NCI-H2196 treated with DMSO at 0.1 percent for 48 hours (cell line): ENCODE measurements around the gene EVPL.
"Not testable (repeated sequence)": the region's sequence is repeated elsewhere in the genome, so short reads cannot be mapped to it uniquely, and the experiment has no call there.

Experiments
- DNase-seq: peaks from one replicate; lab custom pipeline; 2025; ENCODE audit not compliant: unreplicated experiment; lab: John Stamatoyannopoulos, UW

The EVPL gene

DNA sequence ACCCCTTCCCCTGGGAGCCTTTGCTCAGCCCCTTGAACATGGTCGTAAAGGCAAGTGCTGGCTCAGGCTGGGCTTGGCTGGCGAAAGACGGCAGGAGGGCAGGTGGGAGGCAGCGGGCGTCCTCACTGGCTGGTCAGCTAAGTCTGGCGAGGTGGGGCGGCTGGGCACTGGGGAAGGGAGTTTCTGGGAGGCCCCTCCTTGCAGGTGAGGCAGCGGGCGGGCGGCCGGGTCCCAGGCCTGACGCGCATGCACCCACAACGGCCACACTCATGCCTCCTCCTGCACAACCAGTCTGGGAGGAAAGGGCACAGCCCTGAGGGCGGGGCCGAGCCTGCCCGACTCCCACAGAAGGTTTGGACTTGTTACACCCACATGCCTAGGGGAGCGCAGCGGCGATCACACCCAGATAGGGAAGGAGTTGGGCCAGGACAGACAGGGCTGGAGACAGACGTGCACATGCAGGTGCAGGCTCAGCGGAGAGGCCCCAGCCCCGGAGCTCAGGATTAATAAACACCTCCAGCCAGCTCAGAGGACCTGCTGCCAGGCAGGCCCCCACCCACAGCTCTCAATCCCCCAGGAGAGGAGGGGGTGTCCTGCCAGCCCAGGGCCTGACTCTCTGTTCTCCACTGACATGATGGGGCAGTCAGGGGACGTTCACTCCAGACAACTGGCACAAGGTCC, at the start of gene EVPL:
TSS of gene EVPL (minus strand) at position 148 of the 681 bp plus-strand sequence. CDS start at position 40, 108 bp downstream.
- DNase-seq = no peak

DNA sequence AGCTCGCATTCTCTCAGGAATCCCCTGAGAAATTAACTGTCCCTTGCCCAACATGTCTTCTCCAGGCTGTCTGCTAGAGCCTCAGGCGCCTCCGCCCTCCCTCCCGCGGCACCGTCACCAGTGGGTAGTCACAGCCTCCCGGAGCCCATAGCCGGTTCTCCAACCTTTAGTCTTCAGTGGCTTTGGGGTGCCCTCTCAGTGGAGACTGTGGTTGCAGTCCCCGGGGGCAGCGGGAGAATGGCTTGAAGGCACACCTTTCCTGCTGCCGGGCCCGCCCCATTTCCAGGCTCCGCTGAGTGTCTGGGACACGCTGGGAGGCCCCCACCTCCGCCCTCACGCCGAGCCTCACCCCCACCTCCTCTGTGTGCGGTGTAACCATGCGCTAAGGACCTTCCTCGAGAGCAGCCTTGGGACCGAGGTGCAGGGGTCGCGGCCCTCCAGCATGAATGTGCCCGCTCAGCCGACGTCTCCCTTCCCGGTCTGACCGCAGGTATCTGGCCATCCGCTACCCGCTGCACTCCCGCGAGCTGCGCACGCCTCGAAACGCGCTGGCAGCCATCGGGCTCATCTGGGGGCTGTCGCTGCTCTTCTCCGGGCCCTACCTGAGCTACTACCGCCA, 49.1 kb upstream of the EVPL start:
- no peak for DNase-seq

DNA sequence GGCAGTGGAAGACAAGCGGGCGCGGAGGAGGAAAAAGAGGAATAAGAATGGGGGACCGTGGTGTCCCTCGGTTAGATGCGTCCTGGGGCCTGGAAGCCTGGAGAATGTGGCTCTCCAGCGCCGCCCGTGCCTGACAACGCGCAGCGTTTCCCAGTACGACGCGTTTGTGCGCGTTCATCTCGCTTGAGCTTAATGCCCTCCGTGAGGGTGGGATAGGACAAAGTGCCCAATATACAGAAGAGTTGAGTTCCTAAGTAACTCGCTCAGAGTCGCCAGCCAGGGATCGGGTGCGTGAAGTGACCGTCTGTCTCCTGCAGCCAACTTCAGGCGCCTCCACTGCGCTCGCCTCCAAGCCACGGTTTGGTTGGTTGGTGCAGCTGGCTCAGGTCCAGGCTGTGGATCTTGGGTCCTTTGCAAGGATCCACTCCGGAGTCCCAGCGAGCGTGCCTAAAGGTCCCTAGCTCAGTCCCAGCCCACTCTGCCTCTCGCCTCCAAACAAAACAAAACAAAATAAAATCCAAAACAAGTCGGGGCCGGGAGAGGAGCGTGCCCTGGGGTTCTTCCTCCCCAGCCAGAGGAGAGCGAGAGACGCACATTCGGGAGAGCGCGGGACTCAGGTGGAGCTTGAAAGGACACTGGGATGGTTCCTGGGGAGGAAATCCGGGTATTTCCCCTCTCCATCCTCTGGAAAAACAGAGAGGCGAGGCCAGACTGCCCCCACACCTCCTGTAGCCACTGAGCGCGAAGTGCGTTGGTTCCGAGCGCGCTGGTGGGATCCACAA, 48.4 kb upstream of the EVPL start:
- DNase-seq = no peak

DNA sequence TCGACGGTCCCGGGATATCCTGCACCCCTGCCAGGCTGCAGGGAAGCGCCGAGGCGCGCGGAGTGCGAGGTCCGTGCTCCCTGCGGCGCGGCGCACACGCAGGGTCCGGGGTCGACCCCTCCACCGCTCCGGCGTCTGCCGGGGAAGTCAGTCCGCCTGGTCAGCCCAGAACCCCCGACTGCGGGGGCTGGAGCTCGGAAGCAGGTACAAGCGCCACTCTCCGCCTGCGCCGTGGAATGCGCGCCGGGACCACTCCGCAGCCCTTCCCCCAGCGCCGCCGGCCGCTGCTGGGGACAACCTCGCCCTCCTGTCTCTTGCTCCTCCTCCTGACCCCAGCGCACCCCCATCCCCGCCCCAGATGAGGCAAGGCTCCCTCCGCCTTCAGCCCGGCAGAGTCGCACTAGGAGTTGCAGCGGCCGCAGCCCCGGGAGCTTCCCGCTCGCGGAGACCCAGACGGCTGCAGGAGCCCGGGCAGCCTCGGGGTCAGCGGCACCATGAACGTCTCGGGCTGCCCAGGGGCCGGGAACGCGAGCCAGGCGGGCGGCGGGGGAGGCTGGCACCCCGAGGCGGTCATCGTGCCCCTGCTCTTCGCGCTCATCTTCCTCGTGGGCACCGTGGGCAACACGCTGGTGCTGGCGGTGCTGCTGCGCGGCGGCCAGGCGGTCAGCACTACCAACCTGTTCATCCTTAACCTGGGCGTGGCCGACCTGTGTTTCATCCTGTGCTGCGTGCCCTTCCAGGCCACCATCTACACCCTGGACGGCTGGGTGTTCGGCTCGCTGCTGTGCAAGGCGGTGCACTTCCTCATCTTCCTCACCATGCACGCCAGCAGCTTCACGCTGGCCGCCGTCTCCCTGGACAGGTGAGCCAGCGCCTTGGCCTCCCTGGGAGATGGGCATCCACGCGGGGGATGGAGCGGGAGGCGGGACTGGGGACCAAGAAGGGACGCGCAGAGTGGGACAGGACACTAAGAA, 47.6 kb upstream of the EVPL start, which contains the start of gene GALR2:
TSS of gene GALR2 (plus strand) at position 392 of the 974 bp plus-strand sequence. CDS start at position 495, 103 bp downstream.
- DNase-seq = no peak

DNA sequence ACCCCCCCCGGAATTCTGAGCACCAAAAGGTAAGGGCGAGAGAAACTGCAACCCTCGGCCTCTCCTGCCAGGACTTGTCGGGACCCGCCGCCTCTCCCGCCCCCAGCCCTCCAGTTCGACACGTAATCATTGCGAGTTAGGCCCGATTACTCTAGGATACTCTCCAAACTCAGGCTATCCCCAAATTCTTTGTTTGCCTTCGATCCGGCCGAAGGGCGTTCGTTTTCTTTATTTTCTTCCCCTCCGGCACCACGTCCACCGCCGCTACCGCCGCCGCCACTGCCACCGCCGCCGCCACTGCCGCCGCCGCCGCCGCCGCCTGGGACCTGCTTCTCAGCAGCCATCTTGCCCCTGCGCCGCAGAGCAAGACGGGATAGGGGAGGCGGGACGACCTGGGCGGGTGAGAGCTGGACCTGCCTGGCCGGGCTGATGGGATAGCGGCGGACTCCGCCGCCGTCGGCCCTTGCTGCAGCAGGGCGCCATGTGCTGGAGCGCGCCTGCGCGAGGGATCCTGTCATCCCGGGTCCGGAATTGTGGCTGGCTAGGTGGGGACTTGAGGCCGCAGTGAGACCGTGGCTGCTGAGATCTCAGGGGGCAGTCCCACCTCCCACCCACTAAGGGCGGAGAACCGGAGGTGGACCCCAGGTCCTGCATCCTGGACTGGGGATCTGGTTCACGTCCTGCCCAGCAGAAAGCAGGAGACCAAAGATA, 45.2 kb upstream of the EVPL start, which contains the start of gene SRP68:
TSS of gene SRP68 (minus strand) at position 370 of the 711 bp plus-strand sequence. CDS start at position 344, 26 bp downstream.
- DNase-seq = peak; percentile 94

DNA sequence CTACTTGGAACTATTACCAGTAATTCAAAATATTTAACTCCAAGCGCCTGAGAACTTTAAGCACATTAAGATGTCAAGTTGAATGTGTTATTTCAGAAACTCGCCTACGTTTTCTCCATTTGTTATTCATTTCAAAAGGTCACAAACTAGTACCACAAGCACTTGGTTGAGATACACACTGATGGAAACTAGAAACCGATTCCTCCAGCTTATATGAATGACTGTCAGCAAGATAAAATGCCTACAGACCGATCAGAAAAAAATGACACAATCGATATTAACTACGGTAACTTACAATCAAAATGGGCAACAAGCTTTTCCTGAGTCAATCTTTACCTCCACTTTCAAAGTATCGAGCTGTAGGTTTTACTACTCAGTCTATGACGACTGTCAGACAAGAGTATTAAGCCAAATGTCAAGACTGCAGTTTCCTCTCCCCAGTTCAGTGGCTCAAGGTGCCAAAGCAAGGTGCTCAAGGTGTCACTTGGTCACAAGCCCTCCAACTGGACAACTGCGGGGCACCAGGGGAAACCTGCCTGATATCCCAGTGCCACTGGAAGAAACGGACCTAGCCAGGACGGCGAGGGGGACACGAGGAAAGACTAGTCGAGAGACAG, 44.5 kb upstream of the EVPL start:
- DNase-seq = no peak

GRCh38 chr17:76065775-76066174, 38.7 kb upstream of the EVPL start:
- DNase-seq = no peak

DNA sequence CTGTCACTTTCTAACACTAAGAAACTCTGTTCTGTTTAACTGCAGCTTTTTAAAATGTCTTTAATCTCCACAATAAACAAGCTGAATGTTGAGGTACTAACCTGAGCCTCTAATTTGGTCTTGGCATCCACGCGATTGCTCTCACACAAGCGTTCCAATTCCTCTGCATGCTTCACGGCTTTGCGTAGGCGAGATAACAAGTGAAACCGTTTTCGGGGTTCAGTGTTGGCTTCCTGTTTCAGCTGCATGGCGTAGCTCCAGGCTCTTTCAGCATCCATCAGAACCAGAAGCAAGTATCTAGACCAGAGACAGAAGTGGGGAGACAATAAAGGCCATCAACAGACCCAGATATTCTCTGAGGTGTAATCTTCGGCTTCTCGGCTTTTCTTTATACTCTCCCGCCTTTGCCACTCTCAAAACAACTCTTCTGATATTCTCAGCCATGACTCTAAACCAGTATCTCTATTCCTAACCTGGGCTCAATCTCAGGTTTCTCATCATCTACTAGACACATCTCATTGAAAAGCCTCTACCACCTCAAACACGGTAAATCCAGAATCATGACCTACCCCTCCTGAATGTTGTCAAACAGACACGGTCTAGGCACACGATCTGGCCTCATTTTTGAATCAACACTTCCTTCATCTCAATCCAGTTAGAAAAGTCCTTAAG, 36.9 kb upstream of the EVPL start:
- no peak for DNase-seq

- not testable (repeated sequence) for DNase-seq
These were observed 31.2 kb upstream of the EVPL start for GRCh38 chr17:76058264-76058663.

- DNase-seq = no peak
These were observed 29.8 kb upstream of the EVPL start for GRCh38 chr17:76056882-76057281.

- no peak for DNase-seq
These were observed 27.0 kb upstream of the EVPL start for GRCh38 chr17:76054112-76054476.

- no peak for DNase-seq
These were observed 26.4 kb upstream of the EVPL start for GRCh38 chr17:76053246-76054111.

GRCh38 chr17:76051561-76051960, 24.5 kb upstream of the EVPL start:
- DNase-seq = no peak

DNA sequence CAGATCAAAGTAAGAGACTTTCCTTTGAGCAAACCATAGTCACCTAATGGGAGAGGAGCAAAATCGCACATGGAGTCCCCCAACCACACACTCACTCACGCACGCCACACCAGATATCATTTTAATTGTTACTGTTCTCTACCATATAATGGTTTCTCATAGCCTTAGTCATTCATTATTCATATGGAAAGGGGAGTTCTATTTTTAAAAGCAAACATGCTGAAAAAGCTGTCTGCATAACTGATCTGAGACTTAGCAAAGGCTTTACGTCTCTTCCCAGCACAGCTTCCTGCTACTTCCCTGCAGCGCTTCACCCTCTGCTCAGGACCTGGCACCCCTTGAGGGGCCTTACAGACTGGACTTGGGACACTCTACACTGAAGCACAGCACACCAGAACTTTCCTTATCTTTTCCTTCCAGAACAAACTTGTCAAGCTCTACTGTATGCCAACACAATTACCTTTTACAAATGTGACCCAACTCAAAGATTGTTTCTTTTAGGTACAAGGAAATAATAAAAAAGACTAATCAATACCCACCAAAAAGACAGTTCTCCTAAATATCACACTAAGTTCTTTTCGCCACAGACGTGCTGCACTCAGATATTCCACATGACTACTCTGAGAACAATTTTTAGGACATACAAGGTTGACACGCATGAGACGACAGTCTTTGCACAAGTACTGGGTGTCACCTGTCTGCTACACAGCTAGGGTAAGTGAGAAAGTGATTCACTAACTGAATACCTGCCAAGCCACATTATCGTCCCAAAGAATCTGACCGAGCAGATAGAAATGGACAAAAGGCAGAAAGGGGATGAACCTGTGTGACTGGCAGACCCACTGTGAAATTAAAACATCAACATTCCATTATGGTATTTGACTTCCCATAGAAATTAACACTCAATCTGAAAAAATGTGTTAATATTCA, 23.7 kb upstream of the EVPL start:
- DNase-seq = no peak

- DNase-seq = no peak
These were observed 22.9 kb upstream of the EVPL start for GRCh38 chr17:76049836-76050537.

DNA sequence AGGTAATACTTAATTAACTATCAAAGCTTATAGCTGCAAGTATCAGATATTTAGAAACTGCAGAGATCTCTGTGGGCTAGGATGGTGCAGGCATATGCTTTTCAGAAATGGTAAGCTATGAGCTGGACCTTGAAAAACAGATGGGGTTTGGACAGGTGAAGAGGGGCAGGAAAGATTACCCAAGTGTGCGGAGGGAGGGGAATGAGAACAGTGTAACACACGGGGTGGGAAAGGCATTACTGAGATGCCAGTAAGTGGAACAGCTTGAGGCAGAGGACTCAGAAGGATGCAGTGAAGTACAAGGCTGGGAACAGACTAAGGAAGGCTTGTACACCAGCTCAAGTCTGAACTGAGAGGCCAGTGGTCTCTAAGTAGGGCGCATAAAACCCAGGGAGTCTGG, 22.1 kb upstream of the EVPL start:
- no peak for DNase-seq
